ENCODE results near the gene DLG4.

DNA sequence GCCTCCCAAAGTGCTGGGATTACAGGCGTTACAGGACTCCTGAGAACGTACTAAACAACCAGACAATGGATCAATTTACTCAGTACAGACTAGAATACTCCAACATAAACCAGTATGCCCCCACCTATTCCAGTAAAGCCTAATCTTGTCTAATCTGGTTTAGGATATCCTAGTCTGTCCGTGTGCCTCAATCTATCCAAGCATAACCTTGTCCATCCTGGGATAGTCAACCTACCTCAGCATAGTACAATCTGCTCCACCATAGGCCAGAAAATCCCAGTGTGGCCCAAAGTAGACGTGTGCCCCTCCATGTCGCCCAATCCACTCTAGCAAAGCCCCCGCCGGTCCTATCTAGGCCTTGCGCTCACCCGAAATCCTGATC is 14.1 kb upstream of the DLG4 start:
- TF ChIP-seq, protein P1, sequence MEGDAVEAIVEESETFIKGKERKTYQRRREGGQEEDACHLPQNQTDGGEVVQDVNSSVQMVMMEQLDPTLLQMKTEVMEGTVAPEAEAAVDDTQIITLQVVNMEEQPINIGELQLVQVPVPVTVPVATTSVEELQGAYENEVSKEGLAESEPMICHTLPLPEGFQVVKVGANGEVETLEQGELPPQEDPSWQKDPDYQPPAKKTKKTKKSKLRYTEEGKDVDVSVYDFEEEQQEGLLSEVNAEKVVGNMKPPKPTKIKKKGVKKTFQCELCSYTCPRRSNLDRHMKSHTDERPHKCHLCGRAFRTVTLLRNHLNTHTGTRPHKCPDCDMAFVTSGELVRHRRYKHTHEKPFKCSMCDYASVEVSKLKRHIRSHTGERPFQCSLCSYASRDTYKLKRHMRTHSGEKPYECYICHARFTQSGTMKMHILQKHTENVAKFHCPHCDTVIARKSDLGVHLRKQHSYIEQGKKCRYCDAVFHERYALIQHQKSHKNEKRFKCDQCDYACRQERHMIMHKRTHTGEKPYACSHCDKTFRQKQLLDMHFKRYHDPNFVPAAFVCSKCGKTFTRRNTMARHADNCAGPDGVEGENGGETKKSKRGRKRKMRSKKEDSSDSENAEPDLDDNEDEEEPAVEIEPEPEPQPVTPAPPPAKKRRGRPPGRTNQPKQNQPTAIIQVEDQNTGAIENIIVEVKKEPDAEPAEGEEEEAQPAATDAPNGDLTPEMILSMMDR (IDR thresholded peaks at IDR 0.05; ENCODE audit: poor library complexity), result no peak
- no peak for TF ChIP-seq EZH2 (IDR thresholded peaks at IDR 0.05; ENCODE audit: borderline replicate concordance)
- TF ChIP-seq EZH2phosphoT487 (IDR thresholded peaks at IDR 0.05; ENCODE audit: low read depth, severe bottlenecking, unreplicated experiment), result no peak

Data from hepatocyte (in vitro differentiated cells).